Gastrocnemius medialis (tissue), 4 donors: ENCODE measurements around the gene TENM3.

Source experiments
- CTCF ChIP-seq, 5 experiments: fragments of 450-650 bp in 3 of 5; fragments of 200-600 bp in 2 of 5; sonication (generic) in 2 of 5; IDR thresholded peaks in 4 of 5; conservative IDR thresholded peaks in 1 of 5; 1 replicate in 4 of 5; 2 replicates in 1 of 5; pipeline ENCODE4 v1.5.1; 2016 to 2019; ENCODE audit warnings: antibody characterized with exemption in 5 of 5, mild to moderate bottlenecking in 3 of 5, moderate library complexity in 3 of 5
- POLR2A ChIP-seq, 2 donors: fragments of 450-650 bp; IDR thresholded peaks; one replicate each; pipeline ENCODE4 v1.6.1; 2017; ENCODE audit warnings: antibody characterized with exemption in 2 of 2, mild to moderate bottlenecking in 2 of 2, moderate library complexity in 2 of 2

GRCh38 chr4:182415116-182415515 lies 171.9 kb downstream of the TENM3 start:
- TF ChIP-seq POLR2A (IDR thresholded peaks at IDR 0.05) (no peak), CTCF (IDR thresholded peaks at IDR 0.05 in 4 of 5, conservative IDR thresholded peaks at IDR 0.05 in 1 of 5) (no peak)
